GM19023 (cell line): ENCODE measurements around the gene ADAM22.

Experiments used
- ATAC-seq: cut with Tn5 transposase; IDR thresholded peaks from one replicate; pipeline ENCODE4 v1.9.1; 2021; ENCODE audit warnings: mild to moderate bottlenecking, moderate library complexity; ENCODE audit not compliant: unreplicated experiment

The ADAM22 gene

DNA sequence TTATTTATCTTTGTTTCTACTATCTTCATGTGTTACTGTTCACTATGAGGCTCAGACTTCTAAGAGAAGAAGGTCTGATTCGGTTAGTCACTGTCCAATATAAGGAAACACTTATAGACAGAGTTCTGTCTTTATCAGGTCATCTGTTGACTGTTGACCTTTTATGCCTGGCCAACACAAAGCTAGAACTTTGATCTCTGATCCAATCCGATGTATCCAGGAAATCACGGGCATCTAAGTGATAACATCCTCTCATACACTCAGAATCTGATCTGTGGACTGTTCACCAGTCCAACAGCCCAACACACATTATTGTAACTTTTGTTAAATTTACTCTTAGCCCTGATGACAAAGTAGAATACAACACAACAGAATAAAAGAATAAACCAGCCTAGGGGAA, 171.2 kb downstream of the ADAM22 start:
- ATAC-seq: no peak

DNA sequence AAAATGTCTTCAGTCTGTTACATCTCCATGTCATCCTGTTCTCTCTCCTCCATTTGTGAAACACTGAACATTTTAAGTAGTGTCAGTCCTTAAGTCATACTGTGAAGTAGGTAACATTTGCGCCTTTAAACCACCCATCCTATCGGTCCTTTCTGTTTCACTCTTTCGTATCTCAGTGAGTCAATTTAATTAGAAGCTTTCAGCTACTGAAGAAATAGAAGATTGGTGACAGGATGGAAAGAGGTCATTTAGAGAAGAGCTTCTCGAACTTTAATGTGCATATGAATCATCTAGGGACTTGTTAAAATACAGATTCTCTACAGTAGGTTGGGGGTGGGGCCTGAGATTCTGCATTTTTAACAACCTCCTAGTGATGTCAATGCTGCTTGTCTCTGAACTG, 172.4 kb downstream of the ADAM22 start:
- ATAC-seq: no peak

DNA sequence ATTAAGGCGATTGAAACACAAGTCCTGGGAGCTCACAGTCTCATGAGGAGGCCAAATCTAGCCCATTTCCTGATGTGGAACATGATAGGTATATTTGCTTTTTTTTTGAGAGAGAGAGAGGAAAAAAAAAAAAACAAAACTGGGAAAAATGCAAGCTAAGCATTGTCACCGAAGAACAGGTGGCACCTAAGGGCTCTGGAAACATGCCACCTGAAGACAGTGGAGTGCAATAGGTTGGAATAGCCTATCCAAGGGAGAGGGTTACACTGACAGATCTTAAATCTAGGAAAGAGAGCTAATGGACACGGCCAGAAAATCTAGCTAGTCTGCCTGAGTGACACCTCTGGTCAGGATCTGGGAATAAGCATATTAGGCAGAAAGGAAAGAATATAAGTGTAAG, 175.6 kb downstream of the ADAM22 start:
- ATAC-seq: no peak

DNA sequence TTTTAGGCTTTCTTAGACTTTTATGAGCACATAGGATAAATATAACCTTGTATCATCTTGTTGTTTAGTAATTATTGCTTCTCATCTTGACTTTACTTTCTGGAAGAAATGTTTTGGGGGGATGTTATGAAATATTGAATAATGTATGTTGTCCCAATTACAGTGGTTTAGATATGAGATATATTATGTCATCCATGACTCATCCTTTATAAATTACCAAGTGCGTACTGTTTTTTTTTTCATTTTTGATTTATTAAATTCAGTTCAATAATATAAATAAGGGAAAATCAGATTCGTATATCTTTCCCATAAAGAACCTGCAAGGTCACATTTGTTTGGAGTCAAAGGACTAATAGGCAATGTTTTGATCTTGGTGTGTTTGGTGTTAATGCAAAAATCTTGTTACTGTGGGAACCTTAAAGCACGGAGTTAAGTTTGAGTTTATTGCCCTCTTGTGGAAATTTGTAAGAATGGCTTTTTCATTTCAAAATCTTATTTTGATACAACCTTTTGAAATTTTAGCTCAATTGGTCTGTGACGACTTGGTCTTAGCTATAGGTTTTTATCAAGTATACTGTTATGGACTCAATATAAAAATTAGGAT, 177.2 kb downstream of the ADAM22 start:
- no peak for ATAC-seq

DNA sequence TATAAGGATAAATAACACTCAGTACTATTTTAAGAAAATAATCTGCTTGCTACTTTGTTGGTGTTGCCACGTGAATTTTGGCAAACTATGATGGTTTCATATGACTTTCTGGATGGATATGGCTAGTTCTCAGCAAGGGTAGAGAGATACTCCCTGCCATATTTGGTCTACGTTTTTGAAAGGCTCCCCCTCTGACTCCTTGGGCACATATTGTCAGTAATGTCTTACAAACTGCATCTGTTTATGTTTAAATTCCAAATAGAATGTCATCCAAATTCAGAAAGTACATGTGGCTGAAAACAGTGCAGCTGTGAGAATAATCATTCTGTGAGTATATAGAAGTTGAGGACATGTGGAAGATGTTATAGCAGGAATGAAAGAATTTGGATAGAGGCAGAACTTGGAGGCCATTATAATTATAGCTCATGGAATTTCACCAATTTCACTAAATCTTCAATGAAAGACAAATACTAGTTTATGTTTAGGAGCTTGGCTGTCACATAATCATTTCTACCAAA, 178.0 kb downstream of the ADAM22 start:
- no peak for ATAC-seq

DNA sequence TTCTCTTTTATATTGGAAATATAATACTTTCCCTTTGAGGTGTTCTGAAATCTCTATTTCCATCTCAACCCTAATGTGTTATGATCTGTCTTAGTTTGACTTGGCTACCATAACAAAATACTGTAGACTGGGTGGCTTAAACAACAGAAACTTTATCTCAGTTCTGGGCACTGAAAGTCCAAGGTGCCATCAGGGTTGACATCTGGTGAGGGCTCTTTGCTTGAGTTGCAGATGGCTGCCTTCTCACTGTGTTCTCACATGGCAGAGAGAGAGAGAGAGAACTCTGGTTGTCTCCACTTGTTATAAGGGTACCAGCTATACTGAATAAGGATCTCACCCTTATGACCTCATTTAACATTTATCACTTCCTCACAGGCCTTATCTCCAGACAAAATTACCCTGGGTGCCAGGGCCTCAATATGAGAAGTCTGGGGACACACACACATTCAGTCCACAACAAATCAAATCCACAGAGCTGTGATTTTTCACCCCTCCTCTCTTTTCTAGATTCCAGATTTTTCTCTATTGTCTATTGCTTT, 181.3 kb downstream of the ADAM22 start:
- peak; percentile 50 for ATAC-seq

DNA sequence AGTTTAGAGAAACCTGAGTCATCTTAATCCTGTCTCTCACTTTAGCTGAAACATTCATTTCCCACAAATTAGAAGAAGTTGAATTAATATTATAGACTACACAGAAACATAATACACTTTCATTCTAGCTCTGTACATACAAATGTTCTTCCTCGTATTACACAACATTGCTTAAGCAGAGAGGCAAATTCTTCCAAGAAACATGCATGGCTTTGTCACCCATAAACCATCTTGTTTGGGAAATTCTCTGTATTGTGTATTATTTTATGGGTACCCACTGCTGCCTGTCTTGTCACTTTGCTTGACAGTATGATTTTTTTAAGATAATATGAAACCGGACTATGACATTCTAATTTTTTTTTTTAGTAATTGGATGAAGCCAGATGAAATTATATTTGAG, 181.8 kb downstream of the ADAM22 start:
- no peak for ATAC-seq

DNA sequence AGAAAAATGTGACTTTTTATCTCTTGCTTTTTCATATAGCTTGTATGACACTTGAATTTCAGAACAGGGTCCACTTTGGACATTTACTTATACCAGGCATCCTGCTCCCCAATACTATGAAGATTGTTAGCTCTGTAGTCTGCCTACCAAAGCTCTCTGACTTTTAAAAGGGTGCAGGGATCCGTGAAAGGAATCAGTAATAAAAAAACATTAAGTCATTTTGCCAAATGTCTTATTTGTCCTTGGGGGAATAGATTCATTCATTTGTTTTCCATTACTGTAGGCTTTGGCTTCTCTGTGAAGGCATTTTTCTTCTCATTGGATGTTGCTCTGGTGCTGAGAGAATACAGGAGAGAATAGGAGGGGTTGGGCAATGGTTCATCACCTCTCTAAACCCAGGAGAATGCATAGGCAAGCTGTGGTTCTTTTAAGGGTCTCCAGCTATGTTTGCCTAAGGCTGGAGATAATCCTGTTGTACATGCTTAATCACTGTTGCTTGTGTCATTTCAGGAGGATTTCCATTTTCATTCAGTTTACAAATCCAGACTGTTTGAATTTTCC, 182.3 kb downstream of the ADAM22 start:
- no peak for ATAC-seq

DNA sequence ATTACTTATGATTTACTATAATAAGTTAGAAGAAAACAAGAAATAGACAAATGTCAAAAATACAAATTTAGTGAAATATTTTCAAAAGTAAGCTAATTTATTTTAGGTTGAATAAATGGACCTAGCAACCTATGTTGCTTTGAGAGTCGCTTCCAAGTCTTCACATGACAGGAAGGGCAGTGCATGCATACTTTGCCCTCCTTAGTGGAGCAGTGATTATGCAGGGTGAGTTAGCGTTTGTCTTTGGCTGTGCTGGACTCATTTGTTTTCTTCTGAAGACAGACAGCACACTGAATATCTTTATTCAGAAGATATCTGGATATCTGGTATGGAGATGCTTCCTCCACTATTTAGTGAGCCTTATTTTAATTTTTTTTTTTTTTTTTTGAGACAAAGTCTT, 183.3 kb downstream of the ADAM22 start:
- no peak for ATAC-seq

DNA sequence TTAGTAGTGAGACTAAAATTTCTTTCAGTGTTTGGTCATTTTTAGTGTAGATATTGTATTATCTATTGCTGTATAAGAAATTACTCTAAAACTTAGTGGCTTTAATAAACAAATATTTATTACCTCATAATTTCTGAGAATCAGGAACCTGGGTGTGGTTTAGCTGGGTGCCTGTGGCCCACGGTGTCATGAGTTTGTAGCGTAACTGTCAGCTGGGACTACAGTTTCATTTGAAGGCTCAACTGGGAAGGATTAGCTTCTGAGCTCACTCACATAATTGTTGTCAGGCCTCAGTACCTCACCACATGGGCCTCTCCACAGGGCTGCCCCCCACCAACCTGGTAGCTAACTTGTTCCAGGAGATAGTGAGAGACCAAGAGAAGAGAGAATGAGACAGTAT, 187.3 kb downstream of the ADAM22 start:
- no peak for ATAC-seq

DNA sequence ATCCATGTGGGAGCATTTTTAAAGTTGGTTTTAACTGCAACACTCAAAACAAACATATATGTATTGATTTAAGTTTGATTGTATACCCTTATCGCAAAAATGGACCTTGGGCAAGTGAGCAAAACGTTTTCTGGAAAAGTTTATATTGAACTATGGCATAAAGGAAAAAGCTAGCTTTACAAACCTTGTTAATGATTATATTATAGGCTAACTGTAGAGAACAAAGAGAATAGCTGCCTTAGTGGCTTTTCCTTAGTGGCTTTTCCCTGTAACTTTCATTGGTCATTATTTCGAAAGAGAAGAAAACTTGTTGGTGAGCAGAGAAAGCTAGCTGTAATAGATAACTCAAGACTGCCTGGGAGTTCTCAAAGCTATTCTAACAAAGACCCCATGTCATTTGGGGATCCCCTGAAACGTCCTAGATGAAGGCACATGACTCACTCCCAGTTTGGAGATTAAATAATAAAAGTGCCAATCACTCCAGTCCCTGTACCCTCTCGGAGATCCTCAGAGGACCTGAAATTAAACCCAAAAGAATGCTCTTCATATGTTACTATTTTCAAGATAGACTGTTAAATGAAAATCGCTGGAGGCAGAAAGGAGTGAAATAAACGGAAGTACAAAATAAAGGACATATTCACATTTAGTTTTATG, 193.7 kb downstream of the ADAM22 start:
- ATAC-seq: no peak

DNA sequence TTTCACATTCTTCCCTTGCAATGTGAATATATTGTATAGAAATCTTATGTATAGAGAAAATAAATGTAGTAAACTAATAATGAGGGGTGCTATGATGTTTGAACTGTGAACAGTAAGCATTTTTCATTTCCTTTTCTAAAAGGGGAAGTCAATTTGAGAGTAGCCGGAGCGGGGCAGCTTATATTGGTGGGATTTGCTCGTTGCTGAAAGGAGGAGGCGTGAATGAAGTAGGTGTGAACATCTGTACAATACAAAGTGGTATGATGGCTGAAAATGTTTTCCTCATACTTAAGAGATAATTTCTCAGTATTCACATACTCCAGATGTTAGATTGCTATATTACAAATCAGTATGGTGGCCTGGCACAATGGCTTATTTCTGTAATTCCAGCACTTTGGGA, 198.7 kb downstream of the ADAM22 start:
- no peak for ATAC-seq

DNA sequence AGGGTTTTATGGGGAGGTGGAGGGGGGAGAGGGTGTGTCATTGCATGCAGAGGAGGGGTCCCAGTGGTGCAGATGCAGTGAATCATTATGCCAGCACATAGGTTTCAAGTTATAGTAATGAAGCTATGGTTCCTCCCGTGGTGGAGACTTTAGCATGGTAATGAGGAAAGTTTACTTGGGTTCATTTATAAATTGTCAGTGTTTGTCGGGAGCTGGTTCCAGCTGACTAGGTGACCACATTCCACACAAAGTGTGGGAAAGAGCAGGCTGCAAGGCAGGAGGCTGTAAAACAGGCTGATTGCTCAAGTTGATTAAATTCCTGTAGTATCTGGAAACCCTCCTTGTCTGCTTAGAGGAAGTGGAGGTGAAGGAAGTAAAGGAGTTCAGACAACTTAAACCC, 206.9 kb downstream of the ADAM22 start:
- ATAC-seq: no peak

DNA sequence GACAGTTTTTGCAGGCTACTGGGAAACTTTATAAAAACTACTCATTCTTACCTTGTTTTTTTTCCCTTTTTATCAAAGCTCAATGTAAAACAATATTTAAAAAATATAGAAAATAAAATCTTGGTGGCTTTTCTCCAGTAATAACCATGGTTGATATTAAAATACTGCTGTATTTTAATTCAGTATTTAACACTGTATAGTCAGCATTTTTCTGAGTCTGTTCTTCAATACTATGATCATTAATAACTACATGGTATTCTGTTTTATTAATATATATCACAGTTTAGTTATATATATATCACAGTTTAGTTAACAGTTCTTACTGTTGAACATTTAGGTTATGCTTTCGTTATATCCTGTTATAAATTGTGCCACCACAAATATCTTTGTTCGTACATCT, 207.4 kb downstream of the ADAM22 start:
- no peak for ATAC-seq

DNA sequence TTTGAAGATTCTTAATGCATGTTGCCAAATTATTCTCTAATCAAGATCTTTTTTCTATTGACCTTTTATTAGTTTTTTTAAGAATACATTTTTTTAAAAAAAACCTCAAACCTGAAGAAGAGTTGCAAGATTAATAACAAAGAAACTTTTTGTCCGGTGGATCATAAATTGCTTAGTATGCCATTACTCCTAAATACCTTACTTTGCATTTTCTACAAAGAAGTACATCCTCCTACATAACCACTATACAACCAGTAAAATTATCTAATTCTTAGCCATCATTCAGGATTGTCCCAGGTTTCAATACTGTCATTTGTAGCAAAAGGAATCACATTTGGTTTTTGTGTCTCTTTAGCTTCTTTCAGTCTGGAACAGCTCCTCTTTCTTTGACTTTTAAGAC, 207.9 kb downstream of the ADAM22 start:
- no peak for ATAC-seq

DNA sequence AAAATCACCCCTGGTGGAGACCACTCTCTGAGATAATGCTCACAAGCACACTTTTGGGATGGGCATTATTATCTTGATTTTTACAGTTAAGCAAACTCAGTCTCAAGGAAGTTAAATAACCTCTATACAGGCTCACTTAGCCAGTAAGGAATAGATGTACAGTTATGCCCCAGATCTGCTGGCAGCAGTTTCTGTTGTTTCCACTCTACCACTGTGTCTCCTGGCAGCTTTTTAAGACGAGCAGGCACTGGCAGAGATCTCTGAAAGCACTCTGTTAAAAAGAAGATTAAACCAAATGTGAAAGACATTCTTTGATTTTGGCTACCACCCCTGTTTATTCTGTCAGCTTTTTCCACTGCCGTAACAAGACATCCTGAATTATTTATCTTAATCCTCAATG, 212.6 kb downstream of the ADAM22 start:
- ATAC-seq: no peak

DNA sequence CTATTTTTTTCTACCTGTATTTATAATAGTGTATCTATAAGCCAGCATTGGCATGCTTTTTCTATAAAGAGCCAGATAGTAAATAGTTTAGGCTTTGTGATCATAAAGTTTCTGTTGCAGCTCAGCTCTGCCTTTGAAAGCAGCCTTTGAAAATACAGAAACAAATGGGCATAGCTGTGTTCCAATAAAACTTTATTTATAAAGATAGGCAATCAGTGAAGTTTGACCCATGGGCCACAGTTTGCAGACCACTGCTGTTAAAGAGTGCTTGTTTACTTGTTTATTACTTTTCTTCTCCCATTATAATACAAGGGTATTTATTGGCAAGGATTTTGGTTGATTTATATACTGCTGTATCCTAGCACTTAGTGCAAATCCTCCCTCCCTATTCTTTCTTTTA, 213.3 kb downstream of the ADAM22 start:
- ATAC-seq: no peak

DNA sequence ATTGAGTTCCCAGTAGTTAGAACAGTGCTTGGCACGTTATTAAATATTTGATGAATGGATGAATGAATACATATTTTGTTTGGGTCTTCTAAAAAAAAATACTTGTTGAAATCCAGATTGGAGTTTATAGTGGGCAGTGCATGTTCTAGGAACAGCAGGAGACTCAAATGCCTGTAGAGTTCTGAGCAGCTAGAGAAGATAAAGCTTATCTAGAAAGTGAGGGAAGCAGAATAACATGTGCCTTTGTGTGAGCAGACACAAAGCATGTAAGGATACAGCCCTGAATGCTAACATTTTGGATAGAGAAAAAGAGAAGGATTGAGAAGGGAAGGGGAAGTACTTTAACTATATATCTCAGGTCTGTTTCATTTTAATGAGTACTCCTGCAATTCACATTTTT, 213.9 kb downstream of the ADAM22 start:
- ATAC-seq: no peak

DNA sequence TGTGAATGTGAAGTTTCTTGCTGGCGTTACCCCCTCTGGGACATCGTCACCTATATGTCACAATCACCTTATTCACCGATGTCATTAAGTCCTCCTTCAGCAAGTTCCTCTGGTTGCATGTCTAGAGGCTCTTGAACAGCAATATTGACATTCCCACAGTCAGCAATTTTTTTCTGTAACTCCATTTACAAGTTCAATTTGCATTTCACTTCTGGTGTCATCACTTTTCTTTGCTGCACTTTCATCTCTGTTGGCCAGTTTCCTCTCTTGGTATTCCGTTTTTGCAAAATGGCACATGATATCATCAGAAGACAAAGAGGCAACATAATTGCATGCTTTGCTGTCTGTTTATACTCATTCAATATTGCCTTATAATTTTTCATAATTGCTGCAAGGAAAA, 216.0 kb downstream of the ADAM22 start:
- no peak for ATAC-seq

DNA sequence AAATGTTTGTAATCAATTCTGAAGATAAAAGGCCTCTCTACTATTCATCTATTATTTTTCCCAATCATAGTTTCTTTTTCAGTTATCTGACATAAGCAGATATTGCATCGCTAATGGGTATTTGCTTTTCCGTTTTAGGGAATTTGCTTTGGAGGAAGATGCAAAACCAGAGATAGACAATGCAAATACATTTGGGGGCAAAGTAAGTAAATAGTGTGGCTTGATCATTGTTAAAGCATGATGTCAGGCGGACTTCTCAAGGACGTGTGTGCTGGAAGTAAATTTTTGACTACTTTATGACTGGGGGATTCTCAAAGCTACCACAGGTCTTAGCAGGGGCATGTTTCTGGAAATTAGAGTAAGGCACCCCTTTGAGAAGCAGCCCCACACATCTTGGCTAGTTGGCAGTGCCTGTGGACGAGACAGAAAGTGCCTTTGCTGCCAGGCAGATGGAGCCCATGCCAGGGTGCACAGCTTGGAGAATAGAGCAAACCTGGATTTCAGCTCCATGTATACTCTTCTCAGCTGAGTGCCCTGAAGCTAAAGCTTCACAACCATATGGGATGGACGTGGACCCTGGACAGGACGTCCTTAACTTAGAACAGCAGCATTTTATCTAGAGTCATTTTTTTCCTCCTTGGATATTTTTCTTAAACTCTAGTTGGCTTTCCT, 217.2 kb downstream of the ADAM22 start:
- no peak for ATAC-seq

DNA sequence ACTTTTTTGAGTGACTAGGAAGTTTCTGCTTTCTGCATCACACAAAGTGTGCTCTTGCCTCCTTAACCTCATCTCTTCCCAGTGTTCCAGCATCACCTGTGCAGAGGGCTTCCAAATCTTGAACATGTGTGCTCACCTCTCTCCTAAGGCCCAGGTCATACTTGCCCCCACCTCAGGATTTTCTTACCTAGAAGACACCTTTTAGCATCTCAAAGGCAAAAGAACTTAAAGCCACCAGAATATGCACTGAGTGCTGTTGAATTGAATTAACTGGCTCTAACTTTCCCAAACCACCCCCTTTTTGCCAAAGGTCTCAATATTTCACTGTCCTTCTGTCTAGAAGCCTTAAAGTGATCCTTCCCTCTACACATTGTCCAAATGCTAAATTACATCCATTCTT, 219.3 kb downstream of the ADAM22 start:
- ATAC-seq: no peak

DNA sequence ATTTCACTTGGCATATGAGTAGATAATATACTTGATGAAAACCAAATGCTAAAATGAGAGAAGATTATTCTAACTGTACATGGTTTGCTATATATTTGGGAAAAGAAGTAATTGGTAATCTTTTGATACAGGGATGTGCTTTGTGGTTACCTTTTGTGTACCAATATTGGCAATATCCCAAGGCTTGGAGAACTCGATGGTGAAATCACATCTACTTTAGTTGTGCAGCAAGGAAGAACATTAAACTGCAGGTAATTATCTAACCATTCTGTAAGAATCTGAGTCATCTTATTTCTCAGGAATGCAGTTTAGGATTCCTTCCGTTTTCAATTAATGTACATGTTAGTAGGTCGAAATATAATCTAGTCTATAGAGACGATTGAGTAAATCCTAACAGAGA, 221.7 kb downstream of the ADAM22 start:
- ATAC-seq: no peak
